Kidney (tissue), 14 donors: ENCODE results near the gene FRZB. TPM values are rescaled to one million over a fixed set of nuclear protein-coding genes. Genes with fewer than 3 reads are reported as not detected.

Experiments used
- DNase-seq, 5 donors: peaks; one replicate each; pipeline ENCODE4 v3.0.0-alpha.2; 2013 to 2020
- FAIRE-seq: peaks from 2 replicates; lab custom pipeline; 2012; peaks lifted over from hg19 to GRCh38; lab: Jason Lieb, UNC
- H3K27ac ChIP-seq, 2 donors: one replicate each; pipeline ENCODE4 v1.7.0; 2013; ENCODE audit warnings: low read depth in 2 of 2, low read length in 2 of 2, inconsistent platforms in 1 of 2
- H3K27me3 ChIP-seq: one replicate; pipeline ENCODE4 v1.7.1; 2013; ENCODE audit warnings: low read length, inconsistent platforms; ENCODE audit not compliant: control insufficient read depth, insufficient read depth
- H3K36me3 ChIP-seq, 3 donors: one replicate each; pipeline versions ENCODE4 v1.7.0 to v1.7.1; 2013; ENCODE audit warnings: low read length in 3 of 3, control low read depth in 1 of 3, inconsistent platforms in 1 of 3; ENCODE audit not compliant: insufficient read depth in 3 of 3, control insufficient read depth in 2 of 3
- H3K4me1 ChIP-seq, 3 donors: one replicate each; pipeline versions ENCODE4 v1.7.0 to v1.7.1; 2013; ENCODE audit warnings: low read length in 3 of 3, inconsistent platforms in 1 of 3, low read depth in 1 of 3; ENCODE audit not compliant: control insufficient read depth in 2 of 3, insufficient read depth in 2 of 3
- H3K4me3 ChIP-seq, 3 donors: one replicate each; pipeline versions ENCODE4 v1.7.0 to v1.8.1; 2013; ENCODE audit warnings: low read length in 3 of 3, control low read depth in 1 of 3, inconsistent platforms in 1 of 3
- H3K9ac ChIP-seq, 3 donors: one replicate each; pipeline versions ENCODE4 v1.7.0 to v1.7.1; 2013; ENCODE audit warnings: low read length in 3 of 3, control low read depth in 1 of 3, inconsistent platforms in 1 of 3
- H3K9me3 ChIP-seq, 3 donors: one replicate each; pipeline versions ENCODE4 v1.7.0 to v1.7.1; 2013; ENCODE audit warnings: low read length in 3 of 3, control low read depth in 1 of 3, inconsistent platforms in 1 of 3; ENCODE audit not compliant: control insufficient read depth in 2 of 3, insufficient read depth in 1 of 3
- CTCF ChIP-seq: IDR thresholded peaks from 3 replicates; pipeline ENCODE4 v1.5.1; 2012; ENCODE audit warnings: mild to moderate bottlenecking, moderate library complexity, borderline replicate concordance; ENCODE audit not compliant: insufficient read depth; ENCODE audit errors: extremely low read depth
- intact Hi-C: fragments of 100-400 bp; cut with DNase I; formaldehyde crosslinking; loops from one replicate; pipeline ENCODE4 v1.11.1; 2022
- polyA plus RNA-seq: library from polyadenylated mRNA; stranded (reverse); fragments of 350-450 nt; fragmentation: Illumina TruSeq; extraction: RNeasy Lipid Tissue Mini Kit (QIAGEN cat#74804); gene quantifications from one replicate; pipeline ENCODE4 v1.2.3, GENCODE V29; 2014; ENCODE audit warnings: low read depth, low replicate concordance; ENCODE audit not compliant: insufficient read depth
- total RNA-seq: library from RNA; stranded (reverse); fragmentation: NEBNext Ultra II Directional; extraction: Animal tissue kit (Norgen Biotek cat#: 25700); gene quantifications from one replicate; pipeline ENCODE4 v1.2.1, GENCODE V29; 2021
- donor health status: control.
- donor health status: control.
- donor health status: control.
- donor health status: control.
- donor health status: control.
- donor health status: DM: yes; HTN: yes; CAD: no.
- donor health status: Normal renal cell carcinoma (clear cell type).

FRZB gene
- total and polyA plus RNA-seq, 2 donors from 2014 or later, result 12.9 to 21.3 TPM

GRCh38 chr2:182890773-182891378 is 24.4 kb upstream of the FRZB start:
- peaks cover 0 to 7% (median 0%) of the 10 kb centered on the region in 3 donors for H3K9me3 ChIP-seq

GRCh38 chr2:182890305-182890704 is 23.9 kb upstream of the FRZB start:
- peaks cover 0 to 7% (median 0%) of the 10 kb centered on the region in 3 donors for H3K9me3 ChIP-seq
- H3K27me3 ChIP-seq, result no peaks in the 10 kb centered on the region
- peak overlapping the region in 2 of 3 donors; percentile 36 to 50 for H3K4me3 ChIP-seq
- H3K36me3 ChIP-seq, result no peaks in the 10 kb centered on the region
- no peaks in the 10 kb centered on the region for H3K4me1 ChIP-seq
- H3K9ac ChIP-seq, result peak overlapping the region in 1 of 3 donors; percentile 5
- TF ChIP-seq CTCF, result no peak
- H3K27ac ChIP-seq, result no peak overlapping the region
- intact Hi-C loops, result no loop called here
- FAIRE-seq (no peak), DNase-seq (no peak)

More at GRCh38 chr2:182890773-182891378, 24.4 kb upstream of the FRZB start:
- FAIRE-seq, result no peak
- intact Hi-C loops, result no loop called here
- Histone ChIP-seq H3K4me3 (peak overlapping the region in 2 of 3 donors; percentile 36 to 50), H3K27ac (no peak overlapping the region), H3K36me3 (no peaks in the 10 kb centered on the region), H3K4me1 (no peaks in the 10 kb centered on the region), H3K9ac (no peak overlapping the region), H3K27me3 (no peaks in the 10 kb centered on the region)
- no peak for TF ChIP-seq CTCF
- DNase-seq, result peak in 2 of 5 donors; percentile 25 to 28

- H3K27ac ChIP-seq, result no peak overlapping the region
- no peak for TF ChIP-seq CTCF
- no peaks in the 10 kb centered on the region for H3K9me3 ChIP-seq
- H3K9ac ChIP-seq, result no peak overlapping the region
- DNase-seq (no peak), FAIRE-seq (no peak)
- intact Hi-C loops, result no loop called here
- no peak overlapping the region for H3K4me3 ChIP-seq
- H3K36me3 ChIP-seq, result no peaks in the 10 kb centered on the region
- no peaks in the 10 kb centered on the region for H3K27me3 ChIP-seq
- no peaks in the 10 kb centered on the region for H3K4me1 ChIP-seq
These were observed 21.4 kb upstream of the FRZB start for GRCh38 chr2:182887753-182888415.
